ENCODE data around the gene OLIG2. TPM values are rescaled to one million over a fixed set of nuclear protein-coding genes. Genes with fewer than 3 reads are reported as not detected.

Gene OLIG2
- total RNA-seq, 1 experiment from 2014 or later: 0.79 TPM

- Mint-ChIP-seq H3K9me3 (no peaks in the 10 kb centered on the region), H3K4me1 (peaks cover 58% of the 10 kb centered on the region), H3K4me3 (peak overlapping the region; percentile 35; the same call in 1 of the 2 replicates), H3K27ac (no peak overlapping the region; the same call in 1 of the 2 replicates), H3K27me3 (ENCODE audit: low read depth) (peaks cover 68% of the 10 kb centered on the region), H3K36me3 (no peaks in the 10 kb centered on the region)
- ChIA-PET CTCF (interaction anchor here (0.6 to 1.4 kb wide), 10 partner anchors 21 to 242 kb away, joined by 3 to 6 read pairs (median 3); partner anchors contain the start of gene OLIG2), POLR2A (no interaction called here)
- no peak for TF ChIP-seq ARID4B (CRISPR knock-in tag; IDR thresholded peaks at IDR 0.05; ENCODE audit: borderline replicate concordance)
- no peak for TF ChIP-seq MLX (CRISPR knock-in tag; IDR thresholded peaks at IDR 0.05)
- no peak for TF ChIP-seq KAT7 (CRISPR knock-in tag; IDR thresholded peaks at IDR 0.05; ENCODE audit: borderline replicate concordance)
- no peak for TF ChIP-seq RORB (CRISPR knock-in tag; IDR thresholded peaks at IDR 0.05)
- no peak for TF ChIP-seq FOXJ3 (CRISPR knock-in tag; IDR thresholded peaks at IDR 0.05; ENCODE audit: borderline replicate concordance)
- no peak for TF ChIP-seq ZMAT4 (CRISPR knock-in tag; IDR thresholded peaks at IDR 0.05)
- TF ChIP-seq FOXP4 (CRISPR knock-in tag; IDR thresholded peaks at IDR 0.05): no peak
- TF ChIP-seq CDX4 (CRISPR knock-in tag; IDR thresholded peaks at IDR 0.05; ENCODE audit: borderline replicate concordance): no peak
- no peak for TF ChIP-seq TEAD4 (CRISPR knock-in tag; IDR thresholded peaks at IDR 0.05)
- no peak for TF ChIP-seq SOX15 (CRISPR knock-in tag; IDR thresholded peaks at IDR 0.05)
- no peak for TF ChIP-seq PRDM15 (CRISPR knock-in tag; IDR thresholded peaks at IDR 0.05)
- no peak for TF ChIP-seq ZNF138 (CRISPR knock-in tag; conservative IDR thresholded peaks at IDR 0.05)
- ATAC-seq: peak; percentile 8
- no peak for DNase-seq (ENCODE audit: low spot score)
Observed at GRCh38 chr21:33075128-33075527, 49.4 kb downstream of the OLIG2 start.
